Caco-2 (cell line): ENCODE measurements around the gene TENM3. TPM values are rescaled to one million over a fixed set of nuclear protein-coding genes. Genes with fewer than 3 reads are reported as not detected.

Source experiments
- BruUV-seq: library from RNA; stranded (reverse); fragments of 400-500 nt; replicated peaks from 2 replicates; lab custom pipeline; 2021; lab: Mats Ljungman, UMichigan
- CTCF ChIA-PET: fragments of 300-600 bp; sonication (Branson Sonifier 250); formaldehyde crosslinking; loops from one replicate; lab custom pipeline; 2022; ENCODE audit warnings: antibody characterized with exemption; lab: Charles Lee
- POLR2A ChIA-PET: fragments of 300-600 bp; sonication (Branson Sonifier 250); formaldehyde crosslinking; loops from one replicate; lab custom pipeline; 2022; ENCODE audit warnings: antibody characterized with exemption; lab: Charles Lee
- DNase-seq, 2 experiments: peaks; one replicate each; pipeline versions ENCODE4 v3.0.0 to v3.0.0-alpha.2; 2020 to 2022
- H3K27me3 ChIP-seq: replicated peaks from 2 replicates; pipeline ENCODE4 v1.6.0; 2011; ENCODE audit warnings: low read length; ENCODE audit not compliant: control insufficient read depth, insufficient read depth
- H3K36me3 ChIP-seq: 2 replicates; pipeline ENCODE4 v1.5.1; 2011; ENCODE audit warnings: low read length; ENCODE audit not compliant: control insufficient read depth, insufficient read depth
- H3K4me1 ChIP-seq: fragments of 250-450 bp; sonication (Bioruptor Pico); 2 replicates; pipeline ENCODE4 v1.5.1; 2020; ENCODE audit warnings: mild to moderate bottlenecking
- H3K4me3 ChIP-seq: 2 replicates; pipeline ENCODE4 v1.5.1; 2011; ENCODE audit warnings: low read depth, mild to moderate bottlenecking, control low read depth, low read length
- H3K9me3 ChIP-seq: fragments of 250-450 bp; sonication (Bioruptor Pico); 2 replicates; pipeline ENCODE4 v1.5.1; 2020; ENCODE audit warnings: mild to moderate bottlenecking, moderate library complexity
- H3K27ac Mint-ChIP-seq: one replicate; pipeline ENCODE4 v1.8.0; 2022; ENCODE audit warnings: mixed read lengths; ENCODE audit not compliant: unreplicated experiment
- H3K27me3 Mint-ChIP-seq: one replicate; pipeline ENCODE4 v1.8.0; 2022; ENCODE audit warnings: mixed read lengths; ENCODE audit not compliant: insufficient read depth, unreplicated experiment
- H3K36me3 Mint-ChIP-seq: one replicate; pipeline ENCODE4 v1.8.0; 2022; ENCODE audit warnings: mild to moderate bottlenecking, mixed read lengths; ENCODE audit not compliant: insufficient read depth, unreplicated experiment
- H3K4me1 Mint-ChIP-seq: one replicate; pipeline ENCODE4 v1.8.0; 2022; ENCODE audit warnings: low read depth, mixed read lengths; ENCODE audit not compliant: unreplicated experiment
- H3K4me3 Mint-ChIP-seq: one replicate; pipeline ENCODE4 v1.8.0; 2022; ENCODE audit warnings: mild to moderate bottlenecking, moderate library complexity, mixed read lengths; ENCODE audit not compliant: unreplicated experiment
- H3K9me3 Mint-ChIP-seq: one replicate; pipeline ENCODE4 v1.8.0; 2022; ENCODE audit warnings: mixed read lengths; ENCODE audit not compliant: unreplicated experiment
- intact Hi-C: fragments of 100-400 bp; cut with micrococcal nuclease; formaldehyde crosslinking; loops from one replicate; pipeline ENCODE4 v1.10.0; 2022; ENCODE audit not compliant: unreplicated experiment
- total RNA-seq: library from RNA; stranded (reverse); gene quantifications from 2 replicates; pipeline ENCODE4 v1.2.3, GENCODE V29; 2022
- TF ChIP-seq, protein P1 (sequence below), 2 experiments: fragments of 200-600 bp in 1 of 2; IDR thresholded peaks; 1 replicate in 1 of 2; 2 replicates in 1 of 2; pipeline versions ENCODE4 v1.5.1 to v1.8.0; 2011 to 2022; ENCODE audit warnings: antibody characterized with exemption in 1 of 2, control low read depth in 1 of 2, inconsistent platforms in 1 of 2, low read depth in 1 of 2, low read length in 1 of 2, mild to moderate bottlenecking in 1 of 2, moderate library complexity in 1 of 2; ENCODE audit not compliant: insufficient read depth in 1 of 2, severe bottlenecking in 1 of 2, unreplicated experiment in 1 of 2

The TENM3 gene
- total RNA-seq, 1 experiment from 2014 or later: 94.7 TPM

DNA sequence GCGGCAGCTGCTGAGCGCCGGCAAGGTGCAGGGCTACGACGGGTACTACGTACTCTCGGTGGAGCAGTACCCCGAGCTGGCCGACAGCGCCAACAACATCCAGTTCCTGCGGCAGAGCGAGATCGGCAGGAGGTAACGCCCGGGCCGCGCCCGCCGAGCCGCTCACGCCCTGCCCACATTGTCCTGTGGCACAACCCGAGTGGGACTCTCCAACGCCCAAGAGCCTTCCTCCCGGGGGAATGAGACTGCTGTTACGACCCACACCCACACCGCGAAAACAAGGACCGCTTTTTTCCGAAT, 557.0 kb downstream of the TENM3 start:
- no peaks in the 10 kb centered on the region for H3K4me1 ChIP-seq
- H3K27me3 Mint-ChIP-seq: no peaks in the 10 kb centered on the region
- intact Hi-C loops: loop anchor here (10.0 kb wide), 1 partner anchor 125 kb away; no protein-coding TSS in a partner anchor

GRCh38 chr4:182801636-182802035, 558.4 kb downstream of the TENM3 start:
- no peak for DNase-seq
- Histone ChIP-seq H3K9me3 (no peaks in the 10 kb centered on the region), H3K27me3 (no peaks in the 10 kb centered on the region), H3K36me3 (no peaks in the 10 kb centered on the region), H3K4me3 (no peak overlapping the region), H3K4me1 (no peaks in the 10 kb centered on the region)
- intact Hi-C loops: loop anchor here (10.0 kb wide), 1 partner anchor 123 kb away; no protein-coding TSS in a partner anchor
- no peaks in the 10 kb centered on the region for H3K4me1 Mint-ChIP-seq
- no peak overlapping the region for H3K4me3 Mint-ChIP-seq
- TF ChIP-seq, protein P1, sequence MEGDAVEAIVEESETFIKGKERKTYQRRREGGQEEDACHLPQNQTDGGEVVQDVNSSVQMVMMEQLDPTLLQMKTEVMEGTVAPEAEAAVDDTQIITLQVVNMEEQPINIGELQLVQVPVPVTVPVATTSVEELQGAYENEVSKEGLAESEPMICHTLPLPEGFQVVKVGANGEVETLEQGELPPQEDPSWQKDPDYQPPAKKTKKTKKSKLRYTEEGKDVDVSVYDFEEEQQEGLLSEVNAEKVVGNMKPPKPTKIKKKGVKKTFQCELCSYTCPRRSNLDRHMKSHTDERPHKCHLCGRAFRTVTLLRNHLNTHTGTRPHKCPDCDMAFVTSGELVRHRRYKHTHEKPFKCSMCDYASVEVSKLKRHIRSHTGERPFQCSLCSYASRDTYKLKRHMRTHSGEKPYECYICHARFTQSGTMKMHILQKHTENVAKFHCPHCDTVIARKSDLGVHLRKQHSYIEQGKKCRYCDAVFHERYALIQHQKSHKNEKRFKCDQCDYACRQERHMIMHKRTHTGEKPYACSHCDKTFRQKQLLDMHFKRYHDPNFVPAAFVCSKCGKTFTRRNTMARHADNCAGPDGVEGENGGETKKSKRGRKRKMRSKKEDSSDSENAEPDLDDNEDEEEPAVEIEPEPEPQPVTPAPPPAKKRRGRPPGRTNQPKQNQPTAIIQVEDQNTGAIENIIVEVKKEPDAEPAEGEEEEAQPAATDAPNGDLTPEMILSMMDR (IDR thresholded peaks at IDR 0.05; ENCODE audit: insufficient read depth in 1 of 2, low read depth in 1 of 2, low read length in 1 of 2, severe bottlenecking in 1 of 2, unreplicated experiment in 1 of 2): no peak
- H3K27ac Mint-ChIP-seq: no peak overlapping the region
- H3K27me3 Mint-ChIP-seq: no peaks in the 10 kb centered on the region
- peaks cover 39% of the 10 kb centered on the region for H3K36me3 Mint-ChIP-seq
- no peaks in the 10 kb centered on the region for H3K9me3 Mint-ChIP-seq
- ChIA-PET CTCF (no interaction called here), POLR2A (no interaction called here)
- BruUV-seq: no TSS peak

More for the DNA sequence above, 557.0 kb downstream of the TENM3 start:
- POLR2A ChIA-PET: no interaction called here
- H3K27ac Mint-ChIP-seq: no peak overlapping the region
- no peaks in the 10 kb centered on the region for H3K9me3 Mint-ChIP-seq
- CTCF ChIA-PET: no interaction called here
- DNase-seq: no peak
- no TSS peak for BruUV-seq
- Histone ChIP-seq H3K27me3 (no peaks in the 10 kb centered on the region), H3K4me3 (no peak overlapping the region), H3K36me3 (no peaks in the 10 kb centered on the region), H3K9me3 (no peaks in the 10 kb centered on the region)
- H3K4me3 Mint-ChIP-seq: no peak overlapping the region
- TF ChIP-seq, protein P1 (IDR thresholded peaks at IDR 0.05; ENCODE audit: insufficient read depth in 1 of 2, low read depth in 1 of 2, low read length in 1 of 2, severe bottlenecking in 1 of 2, unreplicated experiment in 1 of 2): no peak
- no peaks in the 10 kb centered on the region for H3K4me1 Mint-ChIP-seq
- peaks cover 35% of the 10 kb centered on the region for H3K36me3 Mint-ChIP-seq

GRCh38 chr4:182802621-182803020, 559.4 kb downstream of the TENM3 start:
- no TSS peak for BruUV-seq
- CTCF ChIA-PET: no interaction called here

More at GRCh38 chr4:182802621-182803020, 559.4 kb downstream of the TENM3 start:
- POLR2A ChIA-PET: no interaction called here
- no peaks in the 10 kb centered on the region for H3K27me3 ChIP-seq
- H3K4me1 Mint-ChIP-seq: no peaks in the 10 kb centered on the region
- peaks cover 38% of the 10 kb centered on the region for H3K36me3 Mint-ChIP-seq
- intact Hi-C loops: loop anchor here (10.0 kb wide), 1 partner anchor 122 kb away; no protein-coding TSS in a partner anchor
- H3K27me3 Mint-ChIP-seq: no peaks in the 10 kb centered on the region
- H3K4me3 ChIP-seq: no peak overlapping the region
- H3K4me1 ChIP-seq: no peaks in the 10 kb centered on the region
- no peaks in the 10 kb centered on the region for H3K9me3 Mint-ChIP-seq
- H3K9me3 ChIP-seq: no peaks in the 10 kb centered on the region
- TF ChIP-seq, protein P1 (IDR thresholded peaks at IDR 0.05; ENCODE audit: insufficient read depth in 1 of 2, low read depth in 1 of 2, low read length in 1 of 2, severe bottlenecking in 1 of 2, unreplicated experiment in 1 of 2): no peak
- H3K27ac Mint-ChIP-seq: no peak overlapping the region
- no peak overlapping the region for H3K4me3 Mint-ChIP-seq
- DNase-seq: no peak
- no peaks in the 10 kb centered on the region for H3K36me3 ChIP-seq
